GM12878 (cell line): ENCODE data around the gene LMF1. TPM values are rescaled to one million over a fixed set of nuclear protein-coding genes. Genes with fewer than 3 reads are reported as not detected.

Experiments used
- ATAC-seq: fragments of 200-7000 bp; cut with Tn5 transposase; 3 replicates; pipeline ENCODE4 v1.9.1; 2020; ENCODE audit warnings: mild to moderate bottlenecking, moderate library complexity
- BruUV-seq: library from RNA; stranded (reverse); fragments of 400-500 nt; replicated peaks from 2 replicates; lab custom pipeline; 2021; lab: Mats Ljungman, UMichigan
- CTCF ChIA-PET: fragments of 300-600 bp; sonication (Branson Sonifier 250); formaldehyde crosslinking; extraction: SDS; loops from one replicate; lab custom pipeline; 2021; ENCODE audit warnings: inconsistent platforms; lab: Yijun Ruan, JAX
- POLR2A ChIA-PET: fragments of 350-600 bp; formaldehyde crosslinking; extraction: SDS; loops from one replicate; lab custom pipeline; 2021; ENCODE audit warnings: inconsistent platforms; lab: Charles Lee
- RAD21 ChIA-PET: fragments of 300-600 bp; sonication (Branson Sonifier 250); formaldehyde crosslinking; loops from one replicate; lab custom pipeline; 2023; ENCODE audit warnings: antibody characterized with exemption; ENCODE audit not compliant: unreplicated experiment; lab: Charles Lee
- SMC1A ChIA-PET: fragments of 300-600 bp; sonication (Branson Sonifier 250); formaldehyde crosslinking; loops from one replicate; lab custom pipeline; 2023; ENCODE audit not compliant: unreplicated experiment, uncharacterized antibody; lab: Charles Lee
- DNase-seq: peaks from one replicate; pipeline ENCODE4 v3.0.0-alpha.2; 2011; ENCODE audit warnings: low read depth, low spot score
- FAIRE-seq: peaks from 3 replicates; lab custom pipeline; 2011; peaks lifted over from hg19 to GRCh38; lab: Jason Lieb, UNC
- H2AFZ ChIP-seq: 2 replicates; pipeline ENCODE4 v1.6.0; 2011; ENCODE audit warnings: low read depth, low read length, control low read depth; ENCODE audit not compliant: control insufficient read depth
- H3K27ac ChIP-seq: 2 replicates; pipeline ENCODE4 v1.5.1; 2011; ENCODE audit warnings: control low read depth; ENCODE audit not compliant: control insufficient read depth, insufficient read depth
- H3K27me3 ChIP-seq, 2 experiments: replicated peaks in 1 of 2; 2 replicates each; pipeline versions ENCODE4 v1.6.0 to v1.6.1; 2011; ENCODE audit warnings: low read length in 1 of 2; ENCODE audit not compliant: control insufficient read depth in 2 of 2, insufficient read depth in 2 of 2
- H3K36me3 ChIP-seq, 2 experiments: 2 replicates each; pipeline ENCODE4 v1.5.1; 2011; ENCODE audit warnings: low read length in 1 of 2; ENCODE audit not compliant: control insufficient read depth in 2 of 2, insufficient read depth in 2 of 2
- H3K4me1 ChIP-seq: 2 replicates; pipeline ENCODE4 v1.6.1; 2011; ENCODE audit warnings: mild to moderate bottlenecking, low read length, moderate library complexity, mixed read lengths; ENCODE audit not compliant: control insufficient read depth, insufficient read depth
- H3K4me2 ChIP-seq: 2 replicates; pipeline ENCODE4 v1.6.0; 2011; ENCODE audit warnings: control low read depth; ENCODE audit not compliant: control insufficient read depth, insufficient read depth
- H3K4me3 ChIP-seq: fragments of 200-600 bp; sonication (generic); 2 replicates; pipeline ENCODE4 v1.5.1; 2016
- H3K79me2 ChIP-seq: 2 replicates; pipeline ENCODE4 v1.6.0; 2011; ENCODE audit warnings: low read length; ENCODE audit not compliant: control insufficient read depth, insufficient read depth
- H3K9ac ChIP-seq: 2 replicates; pipeline ENCODE4 v1.8.0; 2011; ENCODE audit warnings: low read length, control low read depth, mixed read lengths; ENCODE audit not compliant: control insufficient read depth, insufficient read depth
- H3K9me3 ChIP-seq: replicated peaks from 3 replicates; pipeline ENCODE4 v1.5.1; 2011; ENCODE audit warnings: mild to moderate bottlenecking, low read length; ENCODE audit not compliant: control insufficient read depth, insufficient read depth
- H4K20me1 ChIP-seq: 2 replicates; pipeline ENCODE4 v1.6.0; 2011; ENCODE audit not compliant: control insufficient read depth, insufficient read depth
- BACH1 ChIP-seq: fragments of 450-650 bp; IDR thresholded peaks from 2 replicates; pipeline ENCODE4 v1.6.1; 2017; ENCODE audit warnings: mild to moderate bottlenecking, borderline replicate concordance
- BHLHE40 ChIP-seq, 2 experiments: fragments of 450-650 bp in 1 of 2; IDR thresholded peaks; 2 replicates each; pipeline ENCODE4 v1.6.1; 2011 to 2017; ENCODE audit warnings: low read depth in 2 of 2, borderline replicate concordance in 1 of 2, improper control_type of control experiment in 1 of 2, low read length in 1 of 2, mild to moderate bottlenecking in 1 of 2
- BRCA1 ChIP-seq: IDR thresholded peaks from 2 replicates; pipeline ENCODE4 v1.6.1; 2011; ENCODE audit warnings: low read depth, low read length, improper control_type of control experiment
- ELK1 ChIP-seq: IDR thresholded peaks from 2 replicates; pipeline ENCODE4 v1.6.1; 2012; ENCODE audit warnings: low read depth, low read length, improper control_type of control experiment
- MYB ChIP-seq: fragments of 150-350 bp; IDR thresholded peaks from 2 replicates; pipeline ENCODE4 v1.6.1; 2014; ENCODE audit warnings: mild to moderate bottlenecking, low read depth, low read length, borderline replicate concordance
- NR2C2 ChIP-seq: IDR thresholded peaks from 2 replicates; pipeline ENCODE4 v1.6.1; 2011; ENCODE audit warnings: borderline replicate concordance, low read depth; ENCODE audit not compliant: control insufficient read depth, insufficient read length
- SMAD1 ChIP-seq: fragments of 450-650 bp; IDR thresholded peaks from 2 replicates; pipeline ENCODE4 v1.6.1; 2018; ENCODE audit warnings: mild to moderate bottlenecking, low read depth; ENCODE audit not compliant: partially characterized antibody
- TCF3 ChIP-seq: IDR thresholded peaks from 2 replicates; pipeline ENCODE4 v1.6.1; 2012; ENCODE audit warnings: low read depth, mild to moderate bottlenecking, low read length, borderline replicate concordance; ENCODE audit not compliant: insufficient read depth
- USF2 ChIP-seq: IDR thresholded peaks from 2 replicates; pipeline ENCODE4 v1.6.1; 2011; ENCODE audit warnings: low read depth, low read length, improper control_type of control experiment, borderline replicate concordance
- YY1 ChIP-seq: IDR thresholded peaks from 2 replicates; pipeline ENCODE4 v1.6.1; 2011; ENCODE audit warnings: low read depth, mild to moderate bottlenecking, low read length
- WGBS: methylation state at CpG from one replicate; pipeline ENCODE4 v1.1.6; 2016; ENCODE audit warnings: low lambda C conversion rate; ENCODE audit not compliant: insufficient replicate concordance, insufficient coverage; ENCODE audit errors: missing lambda C conversion rate; 5-methylcytosine and 5-hydroxymethylcytosine counted together
- in situ Hi-C: fragments of 300-500 bp; cut with MboI; formaldehyde crosslinking; loops from 9 replicates; pipeline ENCODE4 v1.14.3; 2018; ENCODE audit warnings: mixed read lengths
- intact Hi-C: fragments of 100-400 bp; cut with micrococcal nuclease; formaldehyde crosslinking; loops from one replicate; pipeline ENCODE4 v1.14.2; 2022; ENCODE audit not compliant: unreplicated experiment
- polyA plus RNA-seq, 11 experiments: library from polyadenylated mRNA; depleted of rRNA in 4 of 11; unstranded in 6 of 11; stranded (reverse) in 5 of 11; fragments of >200 nt; fragmentation: Nextera tagmentation in 4 of 11; fragmentation: Illumina TruSeq in 1 of 11; extraction: Ambion mirVana in 4 of 11; extraction: Trizol in 1 of 11; gene quantifications; 1 replicate in 1 of 11; 2 replicates in 10 of 11; pipeline versions ENCODE4 v1.2.1 to v1.2.3, GENCODE V29; 2011 to 2016; ENCODE audit warnings: inconsistent platforms in 2 of 11, missing spikeins in 2 of 11, low read depth in 1 of 11
- total RNA-seq, 4 experiments: library from RNA; depleted of rRNA in 3 of 4; stranded (reverse); fragments of >200 nt in 3 of 4; fragmentation: Illumina TruSeq in 1 of 4; extraction: Trizol in 1 of 4; gene quantifications; 2 replicates each; pipeline versions ENCODE4 v1.2.1 to v1.2.3, GENCODE V29; 2013 to 2021
- TF ChIP-seq, protein P1 (sequence below): IDR thresholded peaks from 2 replicates; pipeline ENCODE4 v1.6.1; 2011; ENCODE audit warnings: borderline replicate concordance, low read depth, mild to moderate bottlenecking, moderate library complexity, low read length; ENCODE audit not compliant: insufficient read depth, poor library complexity, severe bottlenecking

The LMF1 gene
- total and polyA plus RNA-seq, 10 of the 15 experiments (the other 5 are each of a cell fraction or from before 2014, with no cell fraction given) = 0.18 to 3.2 (median 1.4) TPM; not detected in 1

DNA sequence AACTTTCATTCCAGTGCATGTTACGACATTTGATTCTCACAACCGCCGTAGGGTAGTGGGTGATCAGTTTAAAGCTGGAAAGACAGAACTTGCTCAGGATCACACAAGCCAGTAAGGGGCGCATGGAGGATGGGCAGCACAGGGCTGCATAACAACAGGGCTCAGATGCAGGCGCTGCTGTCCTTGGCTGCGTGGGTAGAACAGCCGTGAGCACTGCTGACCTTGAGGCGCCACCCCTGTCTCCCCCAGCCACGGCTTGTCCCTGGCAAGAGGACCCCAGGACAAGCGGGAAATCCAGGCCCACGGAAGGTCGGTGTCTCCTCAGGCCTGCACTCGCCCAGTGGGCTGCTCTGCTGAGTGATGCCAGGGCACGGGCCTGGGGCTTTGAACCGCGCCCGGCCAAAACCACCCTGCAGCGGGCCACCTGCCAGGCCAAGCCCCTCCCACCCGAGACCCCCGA lies 84.7 kb downstream of the LMF1 start:
- TF ChIP-seq, protein P1, sequence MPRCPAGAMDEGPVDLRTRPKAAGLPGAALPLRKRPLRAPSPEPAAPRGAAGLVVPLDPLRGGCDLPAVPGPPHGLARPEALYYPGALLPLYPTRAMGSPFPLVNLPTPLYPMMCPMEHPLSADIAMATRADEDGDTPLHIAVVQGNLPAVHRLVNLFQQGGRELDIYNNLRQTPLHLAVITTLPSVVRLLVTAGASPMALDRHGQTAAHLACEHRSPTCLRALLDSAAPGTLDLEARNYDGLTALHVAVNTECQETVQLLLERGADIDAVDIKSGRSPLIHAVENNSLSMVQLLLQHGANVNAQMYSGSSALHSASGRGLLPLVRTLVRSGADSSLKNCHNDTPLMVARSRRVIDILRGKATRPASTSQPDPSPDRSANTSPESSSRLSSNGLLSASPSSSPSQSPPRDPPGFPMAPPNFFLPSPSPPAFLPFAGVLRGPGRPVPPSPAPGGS = no peak
- TF ChIP-seq BACH1 = no peak
- no peak for TF ChIP-seq ELK1
- no peak for TF ChIP-seq TCF3
- TF ChIP-seq USF2 = no peak
- TF ChIP-seq BHLHE40 (IDR thresholded peaks at IDR 0.05; ENCODE audit: borderline replicate concordance in 1 of 2, low read depth in 2 of 2, low read length in 1 of 2) = no peak
- TF ChIP-seq YY1 = no peak
- no peak for TF ChIP-seq MYB
- no peak for TF ChIP-seq SMAD1
- no peak for TF ChIP-seq NR2C2
- no peak for TF ChIP-seq BRCA1
- SMC1A ChIA-PET = no interaction called here
- Histone ChIP-seq H3K27ac (no peak overlapping the region), H2AFZ (no peak overlapping the region), H3K9me3 (no peaks in the 10 kb centered on the region; the same call in 1 of the 3 replicates), H4K20me1 (no peaks in the 10 kb centered on the region), H3K4me1 (no peaks in the 10 kb centered on the region), H3K9ac (no peak overlapping the region), H3K79me2 (no peaks in the 10 kb centered on the region), H3K27me3 (no peaks in the 10 kb centered on the region), H3K36me3 (no peaks in the 10 kb centered on the region), H3K4me3 (no peak overlapping the region), H3K4me2 (no peak overlapping the region)
- intact Hi-C loops (no loop called here), in situ Hi-C loops (no loop called here)
- RAD21 ChIA-PET = no interaction called here
- CTCF ChIA-PET = no interaction called here
- FAIRE-seq (no peak), ATAC-seq (no peak), DNase-seq (no peak)
- no TSS peak for BruUV-seq
- POLR2A ChIA-PET = no interaction called here
- 78% methylated on average over 13 of the region's 20 CpGs for WGBS
